ENCODE data around the gene CHRD.
"Not testable (repeated sequence)": the region's sequence is repeated elsewhere in the genome, so short reads cannot be mapped to it uniquely, and the experiment has no call there.

CHRD gene

GRCh38 chr3:184428561-184429175 is 48.8 kb downstream of the CHRD start:
- no peak for DNase-seq

GRCh38 chr3:184429786-184430185 is 49.9 kb downstream of the CHRD start:
- DNase-seq = no peak

- DNase-seq = no peak
These were observed 51.1 kb downstream of the CHRD start for GRCh38 chr3:184430940-184431339.

GRCh38 chr3:184433178-184433577 is 53.3 kb downstream of the CHRD start:
- not testable (repeated sequence) for DNase-seq

DNA sequence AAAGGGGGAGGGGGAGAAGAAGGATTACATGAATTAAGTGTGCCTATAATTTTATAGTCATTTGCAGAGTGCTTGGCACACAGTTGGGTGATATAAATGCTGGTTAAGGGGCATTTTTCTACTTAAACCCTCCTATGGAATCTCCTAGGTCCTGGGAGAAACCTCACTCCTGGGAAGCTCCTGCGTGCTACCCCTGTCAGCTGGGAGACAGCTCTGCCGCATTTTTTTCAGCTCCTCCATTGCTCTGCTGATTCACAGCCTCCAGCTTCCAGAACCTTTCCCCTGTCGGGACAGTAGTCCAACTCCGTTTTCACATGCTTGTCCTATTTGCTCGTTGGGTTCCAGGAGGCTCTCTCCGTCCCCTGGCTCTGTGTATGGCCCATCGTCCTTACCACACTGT is 59.2 kb downstream of the CHRD start:
- DNase-seq = no peak
